HL-60 (cell line): ENCODE results near the gene NHERF2.

Source experiments
- DNase-seq, 2 experiments: peaks; one replicate each; pipeline ENCODE4 v3.0.0-alpha.2; 2010 to 2020; ENCODE audit warnings: low read depth in 1 of 2, low spot score in 1 of 2
- H3K27ac ChIP-seq: fragments of 250-450 bp; sonication (Bioruptor Pico); replicated peaks from 2 replicates; pipeline ENCODE4 v1.5.1; 2020; ENCODE audit warnings: mild to moderate bottlenecking, moderate library complexity
- H3K27me3 ChIP-seq: fragments of 250-450 bp; sonication (Bioruptor Pico); 2 replicates; pipeline ENCODE4 v1.5.1; 2021; ENCODE audit warnings: mild to moderate bottlenecking, moderate library complexity; ENCODE audit not compliant: insufficient read depth, poor library complexity, severe bottlenecking
- H3K4me3 ChIP-seq: replicated peaks from 2 replicates; pipeline ENCODE4 v1.5.1; 2011; ENCODE audit warnings: mild to moderate bottlenecking, control low read depth, low read length; ENCODE audit not compliant: insufficient read depth
- CTCF ChIP-seq: IDR thresholded peaks from one replicate; pipeline ENCODE4 v1.5.1; 2011; ENCODE audit warnings: low read length, control low read depth, inconsistent platforms; ENCODE audit not compliant: insufficient read depth
- GABPA ChIP-seq: IDR thresholded peaks from 2 replicates; pipeline ENCODE4 v1.6.1; 2012; ENCODE audit warnings: low read depth
- POLR2AphosphoS5 ChIP-seq: IDR thresholded peaks from 2 replicates; pipeline ENCODE4 v1.6.1; 2012; ENCODE audit warnings: low read depth
- REST ChIP-seq: IDR thresholded peaks from 2 replicates; pipeline ENCODE4 v1.6.1; 2012; ENCODE audit warnings: low read depth; ENCODE audit not compliant: insufficient replicate concordance
- SPI1 ChIP-seq: IDR thresholded peaks from 2 replicates; pipeline ENCODE4 v1.6.1; 2012; ENCODE audit warnings: low read depth, mild to moderate bottlenecking, borderline replicate concordance

The NHERF2 gene

GRCh38 chr16:2072926-2073325 lies 46.2 kb downstream of the NHERF2 start:
- Histone ChIP-seq H3K27me3 (no peaks in the 10 kb centered on the region), H3K27ac (no peak overlapping the region), H3K4me3 (no peak overlapping the region)
- no peak for DNase-seq
- TF ChIP-seq CTCF (no peak), REST (no peak), SPI1 (no peak), GABPA (no peak), POLR2AphosphoS5 (no peak)

GRCh38 chr16:2074071-2074470 lies 47.4 kb downstream of the NHERF2 start:
- Histone ChIP-seq H3K27ac (no peak overlapping the region), H3K4me3 (no peak overlapping the region), H3K27me3 (no peaks in the 10 kb centered on the region)
- TF ChIP-seq SPI1 (no peak), CTCF (no peak), GABPA (no peak), REST (no peak), POLR2AphosphoS5 (no peak)
- DNase-seq: no peak

GRCh38 chr16:2075631-2076030 lies 48.9 kb downstream of the NHERF2 start:
- TF ChIP-seq REST: no peak
- TF ChIP-seq CTCF: no peak
- TF ChIP-seq POLR2AphosphoS5: no peak
- TF ChIP-seq SPI1: no peak
- TF ChIP-seq GABPA: no peak
- no peak overlapping the region for H3K27ac ChIP-seq
- no peaks in the 10 kb centered on the region for H3K27me3 ChIP-seq
- H3K4me3 ChIP-seq: no peak overlapping the region
- DNase-seq: no peak
